ENCODE measurements around the gene FAM114A1.
A peak's percentile ranks its signal among the peaks of the same experiment; 100 is the strongest.

The FAM114A1 gene

DNA sequence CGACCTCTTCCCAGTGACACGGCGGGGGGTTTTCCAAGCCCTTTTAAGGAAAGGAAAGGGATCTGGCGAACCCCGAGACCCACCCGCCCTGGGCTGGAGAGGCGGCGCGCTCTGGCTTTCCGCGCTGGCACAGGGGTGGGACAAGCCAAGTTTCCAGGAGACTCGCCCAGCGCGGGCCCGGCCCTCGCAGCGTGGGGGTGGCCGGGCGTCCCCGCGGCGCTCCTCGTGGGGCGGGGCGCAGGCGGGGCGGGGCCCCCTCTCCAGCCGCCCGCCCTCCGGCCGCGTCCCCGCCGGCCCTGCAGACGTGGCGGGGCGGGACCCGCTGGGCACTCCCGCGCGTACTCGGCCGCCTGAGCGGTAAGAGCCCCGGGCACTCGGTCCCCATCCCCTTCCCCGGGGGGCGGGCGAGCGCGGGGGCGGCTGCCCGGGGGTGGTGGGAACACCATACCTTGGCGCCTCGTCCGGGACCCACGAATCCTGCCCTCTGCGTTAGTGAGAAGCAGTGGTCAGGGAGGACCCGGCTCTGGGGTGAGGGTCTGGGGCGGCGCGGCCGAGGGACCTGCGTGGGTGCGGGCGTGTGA lies at the start of gene FAM114A1:
Gene FAM114A1, plus strand, starts transcription at position 329 of the 581 bp plus-strand sequence. CDS start 10,273 bp downstream, outside the sequence.
- DNase-seq (ENCODE audit: low read depth), result no peak

DNA sequence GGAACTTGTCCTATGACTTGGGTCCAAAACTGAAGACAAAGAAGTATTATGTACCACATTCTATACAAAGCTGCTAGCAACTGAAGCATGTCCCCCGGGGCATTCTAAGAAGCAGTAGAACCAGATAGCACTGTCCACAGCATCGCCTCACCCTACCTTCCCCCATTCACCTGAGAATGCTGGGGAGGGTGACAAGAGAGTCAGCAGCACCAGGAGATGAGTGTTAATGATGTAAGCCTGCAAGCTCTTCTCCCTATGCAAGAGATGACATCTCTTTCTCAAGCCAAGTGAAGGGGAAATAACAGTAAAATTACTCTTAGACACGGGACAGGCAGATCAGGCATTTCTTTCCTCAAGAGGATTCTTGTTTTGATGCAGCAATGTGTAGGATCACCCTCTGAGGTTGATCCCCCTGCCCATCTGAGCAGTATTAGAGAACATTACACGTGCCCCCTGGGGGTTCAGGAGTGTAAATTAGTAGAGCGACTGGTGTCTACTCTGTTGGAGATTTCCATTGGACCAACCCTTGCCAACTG lies 49.1 kb upstream of the FAM114A1 start:
- DNase-seq (ENCODE audit: low read depth), result no peak

DNA sequence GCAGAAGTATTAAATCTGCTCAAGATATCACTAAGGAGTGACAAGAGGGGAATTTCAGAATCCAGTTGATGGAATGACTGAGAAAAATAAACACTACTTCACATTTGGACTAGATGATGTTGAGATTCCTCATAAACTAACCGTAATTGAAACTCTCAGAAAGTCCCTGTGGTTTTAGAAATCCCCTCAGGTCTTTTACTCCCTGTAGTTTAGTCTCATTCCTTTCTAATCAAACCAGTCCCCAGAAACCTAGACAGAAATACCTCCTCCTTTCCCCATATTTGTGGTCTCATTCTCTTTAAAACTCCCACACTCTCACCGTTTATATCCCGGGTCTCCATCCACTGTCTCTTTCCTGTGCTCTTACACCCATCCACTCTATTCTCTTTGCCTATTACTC lies 48.0 kb upstream of the FAM114A1 start:
- DNase-seq (ENCODE audit: low read depth), result no peak

DNA sequence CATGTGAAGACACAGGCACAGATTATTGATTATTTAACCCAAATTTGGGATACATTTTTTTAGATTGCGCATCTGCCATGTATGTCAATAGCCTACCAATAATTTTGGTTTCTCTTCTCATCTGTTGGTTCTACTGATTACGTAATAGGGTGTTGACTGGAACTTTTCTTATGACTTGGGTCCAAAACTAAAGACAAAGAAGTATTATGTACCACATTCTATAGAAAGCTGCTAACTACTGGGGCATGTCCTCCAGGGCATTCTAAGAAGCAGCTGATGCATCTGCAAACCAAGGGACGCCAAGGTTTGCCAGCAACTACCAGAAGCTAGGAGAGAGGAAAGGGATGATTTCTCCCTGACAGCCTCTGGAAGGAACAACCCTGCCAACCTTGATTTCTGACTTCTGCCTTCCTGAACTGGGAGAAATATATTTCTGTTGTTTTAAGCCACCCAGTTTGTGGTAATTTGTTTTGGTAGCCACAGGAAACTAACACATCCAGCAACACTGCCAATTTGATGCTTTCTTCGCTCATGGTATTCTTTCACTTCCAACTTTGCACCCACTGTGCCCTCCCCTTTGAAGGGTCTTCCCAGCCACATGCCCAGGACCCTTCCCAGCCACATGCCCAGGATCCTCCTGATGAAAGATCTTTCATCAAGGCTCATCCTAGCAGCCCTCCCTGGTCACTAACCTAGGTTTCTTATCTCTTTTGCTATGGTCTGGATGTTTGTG lies 47.1 kb upstream of the FAM114A1 start:
- DNase-seq (ENCODE audit: low read depth), result no peak

DNA sequence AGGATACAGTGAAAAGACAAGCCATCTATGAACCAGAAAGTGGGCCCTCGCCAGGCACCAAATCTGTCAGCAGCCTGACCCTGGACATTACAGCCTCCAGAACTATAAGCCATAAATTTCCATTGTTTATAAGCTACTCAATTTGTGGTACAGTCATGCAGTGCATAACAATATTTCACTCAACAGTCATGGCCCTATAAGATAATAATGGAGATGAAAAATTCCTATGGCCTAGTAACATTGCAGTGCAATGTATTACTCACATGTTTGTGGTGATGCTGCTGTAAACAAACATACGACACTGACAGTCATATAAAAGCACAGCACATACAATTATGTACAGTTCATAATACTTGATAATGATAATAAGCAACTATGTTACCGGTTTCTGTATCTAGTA lies 45.9 kb upstream of the FAM114A1 start:
- no peak for DNase-seq (ENCODE audit: low read depth)

DNA sequence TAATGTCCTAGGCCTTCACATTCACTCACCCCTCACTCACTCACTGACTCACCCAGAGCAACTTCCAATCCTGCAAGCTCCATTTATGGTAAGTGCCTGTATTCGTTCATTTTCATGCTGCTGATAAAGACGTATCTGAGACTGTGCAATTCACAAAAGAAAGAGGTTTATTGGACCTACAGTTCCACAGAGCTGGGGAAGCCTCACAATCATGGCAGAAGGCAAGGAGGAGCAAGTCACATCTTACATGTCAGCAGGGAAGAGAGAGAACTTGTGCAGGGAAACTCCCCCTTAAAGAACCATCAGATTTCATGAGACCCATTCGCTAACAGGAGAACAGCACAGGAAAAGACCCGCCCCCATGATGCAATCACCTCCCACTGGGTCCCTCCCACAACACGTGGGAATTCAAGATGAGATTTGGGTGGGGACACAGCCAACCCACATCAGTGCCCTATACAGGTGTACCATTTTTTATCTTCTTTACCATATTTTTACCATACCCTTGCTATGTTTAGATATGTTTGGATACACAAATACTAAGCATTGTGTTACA lies 44.8 kb upstream of the FAM114A1 start:
- DNase-seq (ENCODE audit: low read depth), result no peak

DNA sequence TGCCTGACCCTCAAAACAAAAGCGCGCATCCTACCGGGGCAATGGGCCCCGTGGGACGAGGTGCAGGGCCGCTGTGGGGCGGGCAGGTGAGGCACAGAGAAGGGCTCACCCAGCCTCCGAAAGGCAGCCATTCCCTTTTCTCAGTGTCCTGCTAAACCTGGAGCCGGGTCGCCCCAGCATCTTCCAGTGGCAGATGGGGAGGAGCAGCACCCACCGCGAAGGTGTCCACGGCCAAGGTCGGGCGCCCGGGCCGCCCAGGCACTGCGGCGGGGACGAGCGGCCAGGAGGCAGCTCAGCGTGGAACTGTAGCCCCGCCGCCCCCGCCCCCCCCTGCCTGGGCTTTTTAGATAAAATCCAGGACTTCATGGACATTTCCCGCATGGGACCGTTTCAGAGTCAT lies 43.8 kb upstream of the FAM114A1 start:
- no peak for DNase-seq (ENCODE audit: low read depth)

DNA sequence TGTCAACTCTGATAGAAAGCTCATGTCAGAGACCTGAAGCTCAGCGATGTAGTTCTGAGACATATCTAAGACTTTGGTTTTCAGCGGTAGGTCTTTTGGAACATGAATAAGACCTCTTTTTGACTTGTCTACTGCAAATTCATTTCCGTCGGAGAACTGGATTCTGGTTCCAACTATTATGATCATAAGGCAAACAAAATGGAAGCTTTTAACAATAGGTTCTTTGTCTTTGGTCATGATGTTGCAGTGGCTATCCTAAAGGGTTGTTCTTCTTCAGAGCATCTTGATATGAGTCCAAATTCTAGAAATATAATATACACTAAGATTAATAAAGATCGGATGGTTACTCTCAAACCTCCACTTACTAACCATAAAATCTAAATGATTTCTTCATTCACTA lies 38.4 kb upstream of the FAM114A1 start:
- DNase-seq (ENCODE audit: low read depth), result no peak

DNA sequence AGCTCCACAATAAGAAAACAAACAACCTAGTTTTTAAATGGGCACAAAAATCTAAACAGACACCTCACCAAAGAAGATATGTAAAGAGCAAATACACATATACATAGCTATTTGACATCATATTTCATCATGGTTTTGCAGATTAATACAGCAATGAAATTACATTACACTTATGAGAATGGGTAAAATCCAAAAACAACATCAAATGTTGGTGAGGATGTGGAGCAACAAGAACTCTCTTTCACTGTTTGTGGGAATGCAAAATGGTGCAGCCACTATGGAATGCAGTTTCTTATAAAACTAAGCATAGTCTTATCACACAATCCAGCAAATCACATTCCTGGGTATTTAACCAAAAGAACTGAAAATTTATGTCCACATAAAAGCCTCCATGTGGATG lies 36.0 kb upstream of the FAM114A1 start:
- DNase-seq (ENCODE audit: low read depth), result no peak

DNA sequence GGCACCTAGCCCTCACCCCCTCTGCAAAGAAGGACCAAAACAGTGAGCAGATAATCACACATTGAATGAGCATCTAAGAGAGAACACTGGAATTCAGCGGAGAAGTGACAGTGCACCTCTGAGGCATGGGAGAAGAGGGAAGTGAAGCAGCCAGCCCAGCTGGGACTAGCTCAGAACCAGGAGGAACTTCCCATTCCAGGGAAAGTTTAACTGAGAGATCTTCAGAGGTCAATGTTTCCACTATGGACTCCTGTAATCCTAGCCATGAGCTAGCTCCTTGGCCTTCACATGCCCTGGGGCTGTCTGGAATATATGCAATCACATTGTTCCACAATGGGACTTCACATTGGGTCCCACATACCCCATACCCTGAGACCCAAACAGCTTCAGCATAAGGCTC lies 35.4 kb upstream of the FAM114A1 start:
- no peak for DNase-seq (ENCODE audit: low read depth)

DNA sequence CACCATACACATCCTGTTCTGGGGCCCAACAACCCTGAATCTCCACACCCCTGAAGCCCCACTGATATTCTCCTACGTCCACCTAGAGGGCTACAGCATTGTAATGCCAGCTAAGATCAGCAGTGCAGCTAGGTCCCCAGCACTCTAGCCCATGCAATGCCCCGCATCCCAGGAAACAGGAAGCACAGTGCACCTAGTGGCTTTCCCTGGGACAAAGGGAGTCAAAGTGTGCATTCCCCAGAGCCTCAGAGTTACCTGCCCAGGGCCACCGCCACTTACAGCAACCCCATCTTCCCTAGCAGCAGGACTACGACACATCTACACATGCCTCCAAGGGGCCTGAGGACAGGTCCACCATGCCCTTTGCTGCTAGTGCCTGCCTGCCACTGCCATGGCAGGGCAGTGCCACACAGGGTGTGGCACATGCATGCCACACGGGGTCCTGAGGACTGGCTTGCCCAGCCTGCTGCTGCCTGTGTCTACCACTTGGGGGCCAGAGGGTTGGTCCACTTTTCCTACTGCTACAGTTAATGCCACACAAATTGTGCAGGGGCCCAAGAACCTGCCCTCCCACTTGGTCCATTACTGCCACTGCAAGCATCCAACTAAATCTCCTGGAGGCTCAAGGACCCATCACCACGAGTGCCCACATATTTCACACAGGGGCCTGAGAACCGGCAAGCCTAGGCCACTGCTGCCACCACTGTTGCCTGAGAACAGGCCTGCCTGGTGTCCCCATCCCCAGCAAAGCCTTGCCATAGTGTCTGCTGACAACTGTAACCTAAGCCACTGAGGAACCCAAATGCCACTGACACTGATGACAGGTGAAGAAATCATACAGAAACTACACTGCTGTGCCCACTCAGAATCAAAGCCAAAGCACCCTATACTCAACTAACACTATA lies 34.7 kb upstream of the FAM114A1 start:
- DNase-seq (ENCODE audit: low read depth), result no peak

DNA sequence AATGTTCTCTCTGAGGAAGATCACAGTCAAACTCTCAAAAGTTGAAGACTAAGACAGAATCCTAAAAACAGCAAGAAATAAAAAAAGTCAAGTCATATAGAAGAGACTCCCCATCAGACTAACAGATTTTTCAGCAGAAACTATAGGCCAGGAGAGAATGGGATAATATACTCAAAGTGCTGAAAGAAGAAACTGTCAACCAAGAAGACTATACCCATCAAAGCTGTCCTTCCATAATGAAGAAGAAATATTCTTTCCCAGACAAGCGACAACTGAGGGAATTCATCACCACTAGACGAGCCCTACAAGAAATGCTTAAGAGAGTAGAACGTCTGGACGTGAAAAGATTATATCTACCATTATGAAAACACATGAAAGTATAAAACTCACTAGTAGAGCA lies 33.0 kb upstream of the FAM114A1 start:
- DNase-seq (ENCODE audit: low read depth), result no peak

DNA sequence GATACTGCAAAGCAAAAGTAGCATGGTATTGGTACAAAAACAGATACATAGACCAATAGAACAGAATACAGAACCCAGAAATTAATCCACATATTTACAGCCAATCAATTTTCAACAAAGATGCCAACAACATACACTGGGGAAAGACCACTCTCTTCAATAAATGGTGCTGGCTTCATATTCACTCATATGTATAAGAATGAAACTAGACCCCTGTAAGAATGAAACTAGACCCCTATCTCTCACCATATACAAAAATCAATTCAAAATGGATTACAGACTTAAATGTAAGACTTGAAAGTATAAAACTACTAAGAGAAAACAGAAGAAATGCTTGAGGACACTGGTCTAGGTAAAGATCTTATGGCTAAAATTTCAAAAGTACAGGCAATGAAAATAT lies 30.3 kb upstream of the FAM114A1 start:
- DNase-seq (ENCODE audit: low read depth), result no peak

DNA sequence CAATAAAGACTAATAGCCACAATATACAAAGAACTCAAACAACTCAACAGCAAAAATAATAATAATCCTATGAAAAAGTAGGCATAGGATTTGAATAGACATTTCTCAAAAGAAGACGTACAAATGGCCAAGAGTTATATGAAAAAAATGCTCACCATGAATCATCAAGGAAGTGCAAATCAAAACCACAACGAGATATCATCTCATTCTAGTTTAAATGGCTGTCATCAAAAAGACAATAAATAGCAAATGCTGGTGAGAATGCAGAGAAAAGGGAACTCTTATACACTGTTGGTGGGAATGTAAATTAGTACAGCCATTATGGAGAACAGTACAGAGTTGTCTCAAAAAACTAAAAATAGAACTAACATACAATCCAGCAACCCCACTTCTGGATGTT lies 29.8 kb upstream of the FAM114A1 start:
- DNase-seq (ENCODE audit: low read depth), result no peak

DNA sequence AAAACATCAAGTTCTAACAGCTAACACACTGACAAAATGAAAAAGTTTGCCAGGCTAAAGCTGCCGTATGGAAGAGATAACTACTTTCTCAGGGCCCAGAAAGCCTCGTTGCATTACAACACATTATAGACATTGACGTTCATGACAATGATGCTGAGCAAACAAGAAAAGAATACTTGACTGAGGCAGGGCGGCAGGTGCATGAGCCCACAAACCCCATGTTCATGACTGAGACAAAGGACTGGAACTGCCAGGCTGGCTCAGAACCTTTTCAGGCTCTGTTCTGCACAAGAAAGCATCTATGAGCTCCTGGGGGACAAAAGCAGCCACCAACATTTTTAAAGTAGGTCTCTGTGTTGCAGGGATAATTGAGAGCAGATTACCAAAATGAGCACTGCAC lies 24.6 kb upstream of the FAM114A1 start:
- no peak for DNase-seq (ENCODE audit: low read depth)

DNA sequence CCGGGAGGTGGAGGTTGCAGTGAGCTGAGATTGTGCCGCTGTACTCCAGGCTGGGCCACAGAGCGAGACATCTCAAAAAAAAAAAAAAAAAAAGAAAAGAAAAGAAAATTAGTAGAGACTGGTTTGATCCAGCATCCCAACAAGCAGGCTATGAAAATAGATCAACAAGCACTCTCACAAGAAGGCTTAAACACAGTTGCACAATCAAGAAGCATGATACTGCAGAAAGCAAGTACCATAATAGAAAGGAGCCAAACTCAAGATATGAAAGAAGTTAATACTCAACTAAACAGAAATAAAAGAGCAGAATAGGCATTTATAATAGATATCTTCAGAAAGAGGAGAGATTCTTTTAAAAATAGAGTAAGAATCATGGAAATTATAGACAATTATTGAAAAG lies 21.6 kb upstream of the FAM114A1 start:
- no peak for DNase-seq (ENCODE audit: low read depth)

DNA sequence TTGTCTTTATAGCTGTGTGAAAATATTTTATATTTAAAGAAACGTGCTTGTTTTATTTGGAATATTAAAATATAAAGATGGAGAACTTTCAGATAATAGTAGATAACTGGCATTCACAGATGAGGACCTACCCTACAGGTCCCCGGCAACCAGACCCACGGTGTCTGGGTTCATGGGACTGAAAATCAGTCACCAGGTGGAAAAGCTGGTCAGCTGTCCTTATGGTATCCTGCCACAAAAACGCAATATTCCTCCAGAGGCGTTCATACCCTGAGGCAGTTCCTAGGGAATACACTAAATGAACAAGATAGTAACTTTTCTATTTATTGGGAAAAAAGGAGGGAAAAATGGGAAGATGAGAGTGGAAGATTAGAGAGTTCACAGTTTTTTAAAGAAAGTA lies 12.1 kb upstream of the FAM114A1 start:
- DNase-seq (ENCODE audit: low read depth), result no peak

DNA sequence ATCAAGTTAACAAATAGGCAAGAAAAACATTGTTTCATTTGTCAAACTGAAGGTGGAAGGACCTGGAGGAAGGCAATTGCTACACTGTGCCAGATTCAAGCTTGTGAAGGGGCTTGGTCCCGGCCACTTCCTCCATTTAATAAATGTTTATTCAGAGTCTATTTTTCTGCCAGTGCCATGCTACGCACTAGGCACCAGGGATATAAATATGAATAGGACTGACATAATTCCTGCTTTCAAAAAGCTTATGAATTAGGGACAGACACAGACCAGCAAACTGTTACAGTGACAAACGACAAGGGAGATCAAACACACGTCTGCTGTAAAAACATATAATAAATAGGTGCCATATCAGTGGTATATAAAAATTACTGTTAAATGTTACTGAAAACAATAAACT lies 11.6 kb upstream of the FAM114A1 start:
- no peak for DNase-seq (ENCODE audit: low read depth)

DNA sequence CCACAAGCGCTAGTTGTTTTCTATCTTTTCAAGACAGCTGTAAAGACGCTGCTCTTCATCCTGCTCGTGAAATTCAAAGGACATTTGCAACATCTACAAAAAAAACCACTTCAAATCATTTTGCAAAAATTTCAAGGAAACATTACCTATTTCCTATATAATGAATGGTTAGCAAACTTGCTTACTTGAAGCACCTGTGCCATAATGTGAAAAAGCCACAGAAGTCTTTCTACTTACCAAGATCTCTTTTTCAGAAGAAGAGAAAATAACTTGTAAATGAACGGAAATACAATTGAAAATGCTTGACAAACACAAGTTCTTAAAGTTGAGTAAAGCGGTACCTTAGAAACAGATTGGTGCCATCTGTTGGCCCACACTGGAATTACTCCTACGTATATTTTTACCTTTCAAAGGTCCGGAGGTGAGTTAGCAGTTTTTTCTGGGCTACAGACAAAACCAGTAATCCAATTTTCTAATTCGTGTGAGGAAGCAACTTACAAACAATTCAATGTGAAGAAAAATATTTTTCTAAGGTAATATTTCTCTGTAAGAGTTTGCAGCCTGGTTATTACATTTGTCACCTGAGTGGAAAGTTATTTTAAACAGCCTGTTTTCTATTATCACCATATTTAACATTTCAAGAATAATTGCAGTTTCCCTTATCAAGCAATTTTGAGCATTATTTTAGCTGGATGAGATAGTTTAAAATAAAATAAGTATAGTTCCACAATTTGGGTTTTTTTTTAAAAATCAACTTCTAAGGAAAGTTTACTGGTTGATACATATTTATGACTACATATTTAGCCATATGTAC lies 10.9 kb upstream of the FAM114A1 start, which contains the start of gene TLR6:
Gene TLR6, minus strand, starts transcription at position 294 of the 814 bp plus-strand sequence. CDS start 27,344 bp downstream, outside the sequence.
- DNase-seq (ENCODE audit: low read depth), result peak; percentile 57

DNA sequence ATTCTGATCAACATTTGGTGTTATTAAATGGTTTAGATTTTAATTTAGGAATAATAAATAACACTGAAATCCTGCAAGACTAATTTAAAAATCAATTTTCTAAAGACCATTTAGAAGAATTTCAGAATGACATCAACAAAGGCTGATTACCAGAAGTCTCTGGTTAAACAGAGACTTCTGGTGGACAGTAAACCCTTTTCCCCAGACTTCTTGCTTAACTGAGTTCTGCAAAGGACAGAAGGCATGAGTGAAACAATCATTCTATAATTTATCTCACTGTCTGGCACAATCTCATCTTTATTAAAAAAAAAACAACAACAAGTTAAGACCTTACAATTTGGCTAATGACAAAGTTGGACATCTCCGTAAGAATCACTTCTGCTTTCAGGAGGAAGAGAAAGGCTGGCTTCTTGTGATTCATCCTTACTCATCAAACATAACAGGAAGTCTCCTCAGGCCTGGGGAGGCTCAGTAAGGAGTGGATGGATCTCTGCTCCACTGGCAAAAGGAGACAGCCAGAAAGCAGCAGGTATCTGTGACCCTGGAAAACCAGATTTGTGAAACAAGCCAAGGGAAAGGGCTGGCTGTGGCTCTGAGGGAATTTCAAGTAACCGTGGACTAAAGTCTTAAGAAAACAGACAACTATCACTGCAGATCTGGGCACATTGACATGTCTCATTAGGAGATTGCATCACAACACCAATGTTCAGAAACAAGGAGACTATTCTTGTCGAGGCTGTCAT lies 10.1 kb upstream of the FAM114A1 start:
- peak; percentile 31 for DNase-seq (ENCODE audit: low read depth)

DNA sequence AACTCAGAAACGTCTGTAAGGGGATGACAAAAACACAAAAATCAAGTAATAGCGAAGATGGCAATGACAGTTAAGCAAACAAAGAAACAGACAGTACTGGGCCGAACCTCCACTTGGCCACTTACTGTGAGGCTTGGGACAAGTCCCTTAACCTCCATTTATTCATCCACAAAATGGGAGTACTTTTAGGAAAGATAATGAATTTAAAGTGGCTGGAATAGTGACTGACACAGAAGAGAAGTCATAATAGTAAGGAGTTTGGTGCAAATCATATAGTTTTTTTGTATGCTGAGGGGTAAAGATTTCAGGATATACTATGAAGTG lies 9.5 kb upstream of the FAM114A1 start:
- DNase-seq (ENCODE audit: low read depth), result no peak

Measured in stimulated activated CD4-positive, alpha-beta T cell treated with anti-CD3 and anti-CD28 coated beads, Interleukin-2, amount 100 ng/mL, for 4 hours (primary cell).